ENCODE measurements around the gene ZBTB7A.

DNA sequence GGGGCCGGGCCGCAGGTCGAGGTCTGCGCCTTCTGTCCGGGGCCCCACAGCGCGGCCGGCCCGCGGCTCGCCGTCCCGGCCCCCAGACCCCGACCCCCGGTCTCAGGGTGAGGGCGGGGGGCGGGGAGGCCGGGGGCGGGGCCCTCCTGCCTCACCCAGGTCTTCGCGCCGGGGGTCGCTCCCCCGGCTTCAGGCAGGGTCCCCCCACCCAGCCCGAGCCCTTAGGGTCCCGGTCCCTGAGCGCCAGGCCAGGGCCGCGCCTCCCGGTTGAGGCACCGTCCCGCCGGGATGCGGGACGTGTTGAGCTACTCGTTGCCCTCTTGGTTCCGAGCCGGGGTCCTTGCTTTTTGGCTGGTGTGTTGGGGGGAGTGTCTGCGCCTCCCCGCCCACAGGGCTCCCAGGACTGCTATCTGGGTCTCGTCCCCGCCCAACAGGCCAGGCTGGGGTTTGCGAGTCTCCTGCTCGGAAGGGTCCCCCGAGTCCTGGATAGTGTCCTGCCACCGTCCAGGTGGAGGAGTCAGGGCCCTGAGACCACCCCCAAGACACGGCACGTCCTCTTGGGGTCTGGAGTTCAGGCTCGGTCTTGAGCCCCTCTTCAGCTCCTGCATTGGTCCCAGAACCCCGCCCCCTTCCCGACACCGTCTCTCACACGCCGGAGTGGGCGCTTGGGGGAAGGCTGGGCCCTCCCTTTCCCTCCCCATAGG is 58.7 kb downstream of the ZBTB7A start:
- TF ChIP-seq, protein P1, sequence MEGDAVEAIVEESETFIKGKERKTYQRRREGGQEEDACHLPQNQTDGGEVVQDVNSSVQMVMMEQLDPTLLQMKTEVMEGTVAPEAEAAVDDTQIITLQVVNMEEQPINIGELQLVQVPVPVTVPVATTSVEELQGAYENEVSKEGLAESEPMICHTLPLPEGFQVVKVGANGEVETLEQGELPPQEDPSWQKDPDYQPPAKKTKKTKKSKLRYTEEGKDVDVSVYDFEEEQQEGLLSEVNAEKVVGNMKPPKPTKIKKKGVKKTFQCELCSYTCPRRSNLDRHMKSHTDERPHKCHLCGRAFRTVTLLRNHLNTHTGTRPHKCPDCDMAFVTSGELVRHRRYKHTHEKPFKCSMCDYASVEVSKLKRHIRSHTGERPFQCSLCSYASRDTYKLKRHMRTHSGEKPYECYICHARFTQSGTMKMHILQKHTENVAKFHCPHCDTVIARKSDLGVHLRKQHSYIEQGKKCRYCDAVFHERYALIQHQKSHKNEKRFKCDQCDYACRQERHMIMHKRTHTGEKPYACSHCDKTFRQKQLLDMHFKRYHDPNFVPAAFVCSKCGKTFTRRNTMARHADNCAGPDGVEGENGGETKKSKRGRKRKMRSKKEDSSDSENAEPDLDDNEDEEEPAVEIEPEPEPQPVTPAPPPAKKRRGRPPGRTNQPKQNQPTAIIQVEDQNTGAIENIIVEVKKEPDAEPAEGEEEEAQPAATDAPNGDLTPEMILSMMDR (conservative IDR thresholded peaks at IDR 0.05; ENCODE audit: low read length): no peak
- no peak for TF ChIP-seq EZH2phosphoT487 (IDR thresholded peaks at IDR 0.05; ENCODE audit: borderline replicate concordance)

Measured in Loucy (cell line).